Neural crest cell (in vitro differentiated cells): ENCODE measurements around the gene DLST. TPM values are rescaled to one million over a fixed set of nuclear protein-coding genes. Genes with fewer than 3 reads are reported as not detected.

Source experiments
- DNase-seq: peaks from one replicate; pipeline ENCODE4 v3.0.0; 2021; ENCODE audit warnings: low read depth, mixed read lengths, low spot score
- H3K27ac Mint-ChIP-seq: one replicate; pipeline ENCODE4 v1.8.0; 2021; ENCODE audit warnings: mild to moderate bottlenecking, mixed read lengths; ENCODE audit not compliant: unreplicated experiment
- H3K27me3 Mint-ChIP-seq: 2 replicates; pipeline ENCODE4 v1.8.0; 2021; ENCODE audit warnings: low read depth, mild to moderate bottlenecking, mixed read lengths
- H3K36me3 Mint-ChIP-seq: 2 replicates; pipeline ENCODE4 v1.8.0; 2021; ENCODE audit warnings: low read depth, mild to moderate bottlenecking, mixed read lengths
- H3K4me1 Mint-ChIP-seq: 2 replicates; pipeline ENCODE4 v1.8.0; 2021; ENCODE audit warnings: mixed read lengths
- H3K4me3 Mint-ChIP-seq: one replicate; pipeline ENCODE4 v1.8.0; 2021; ENCODE audit warnings: mild to moderate bottlenecking, mixed read lengths
- H3K9me3 Mint-ChIP-seq: 2 replicates; pipeline ENCODE4 v1.8.0; 2021; ENCODE audit warnings: mixed read lengths
- CTCF ChIP-seq: fragments of 200-600 bp; sonication (generic); conservative IDR thresholded peaks from 2 replicates; pipeline ENCODE4 v1.5.0; 2021; ENCODE audit warnings: antibody characterized with exemption, mild to moderate bottlenecking
- total RNA-seq: library from RNA; stranded (reverse); gene quantifications from 2 replicates; pipeline ENCODE4 v1.2.1, GENCODE V29; 2021

The DLST gene
- total RNA-seq, 1 donor from 2014 or later, result 97.4 TPM

- Mint-ChIP-seq H3K9me3 (no peaks in the 10 kb centered on the region), H3K36me3 (no peaks in the 10 kb centered on the region), H3K27me3 (no peaks in the 10 kb centered on the region), H3K4me3 (no peak overlapping the region), H3K27ac (no peak overlapping the region), H3K4me1 (peaks cover 8% of the 10 kb centered on the region)
- DNase-seq, result no peak
- TF ChIP-seq CTCF, result no peak
These were observed 33.7 kb downstream of the DLST start for GRCh38 chr14:74915426-74915825.

DNA sequence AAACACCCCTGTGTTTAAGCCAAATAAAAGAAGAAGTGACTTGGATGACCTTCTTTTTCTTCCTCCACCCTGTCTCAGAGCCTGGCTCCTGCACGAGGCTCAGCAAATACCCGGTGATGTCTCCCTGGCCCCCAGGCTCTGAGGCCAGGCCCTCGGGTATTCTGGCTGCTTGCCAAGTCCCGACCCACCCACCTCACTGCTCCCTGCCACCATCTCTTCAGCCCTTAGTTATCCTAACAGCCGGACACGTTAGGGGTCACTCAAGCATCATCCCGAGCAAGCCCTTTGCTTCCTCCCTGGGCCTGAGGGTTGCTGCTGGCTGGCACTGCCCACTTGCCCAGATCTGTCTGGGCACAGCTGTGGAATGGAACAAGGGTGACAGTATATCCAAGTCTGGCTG, 34.1 kb downstream of the DLST start:
- H3K36me3 Mint-ChIP-seq, result no peaks in the 10 kb centered on the region
- no peak for DNase-seq
- H3K27me3 Mint-ChIP-seq, result no peaks in the 10 kb centered on the region
- peaks cover 8% of the 10 kb centered on the region for H3K4me1 Mint-ChIP-seq
- no peak overlapping the region for H3K4me3 Mint-ChIP-seq
- no peak for TF ChIP-seq CTCF
- H3K9me3 Mint-ChIP-seq, result no peaks in the 10 kb centered on the region
- no peak overlapping the region for H3K27ac Mint-ChIP-seq

DNA sequence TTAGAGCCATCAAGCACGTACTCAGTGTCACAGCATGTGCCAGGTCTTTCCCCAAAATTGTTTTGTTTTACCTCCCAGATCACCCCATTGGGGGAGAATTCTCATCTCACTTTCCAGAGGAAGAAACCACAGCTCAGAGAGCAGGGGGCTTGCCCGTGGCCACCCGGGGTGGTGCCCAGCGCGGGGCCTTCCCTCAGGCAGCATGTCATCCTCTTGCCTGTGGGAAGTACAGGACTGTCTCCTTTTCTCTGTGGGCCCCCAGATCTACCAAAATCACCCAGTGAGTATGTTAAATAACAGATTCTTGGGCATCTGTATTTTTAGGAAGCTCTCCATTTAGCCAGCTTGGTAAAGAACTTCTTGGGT, 35.4 kb downstream of the DLST start:
- H3K36me3 Mint-ChIP-seq, result no peaks in the 10 kb centered on the region
- H3K9me3 Mint-ChIP-seq, result no peaks in the 10 kb centered on the region
- no peak for TF ChIP-seq CTCF
- H3K27ac Mint-ChIP-seq, result peak overlapping the region; percentile 79
- DNase-seq, result no peak
- peaks cover 9% of the 10 kb centered on the region for H3K4me1 Mint-ChIP-seq
- no peaks in the 10 kb centered on the region for H3K27me3 Mint-ChIP-seq
- H3K4me3 Mint-ChIP-seq, result peak overlapping the region; percentile 49

- H3K27me3 Mint-ChIP-seq, result no peaks in the 10 kb centered on the region
- TF ChIP-seq CTCF, result no peak
- no peak for DNase-seq
- peak overlapping the region; percentile 79 for H3K27ac Mint-ChIP-seq
- H3K9me3 Mint-ChIP-seq, result no peaks in the 10 kb centered on the region
- no peaks in the 10 kb centered on the region for H3K36me3 Mint-ChIP-seq
- H3K4me1 Mint-ChIP-seq, result peaks cover 14% of the 10 kb centered on the region
- peak overlapping the region; percentile 49 for H3K4me3 Mint-ChIP-seq
These were observed 35.9 kb downstream of the DLST start for GRCh38 chr14:74917646-74918081.

DNA sequence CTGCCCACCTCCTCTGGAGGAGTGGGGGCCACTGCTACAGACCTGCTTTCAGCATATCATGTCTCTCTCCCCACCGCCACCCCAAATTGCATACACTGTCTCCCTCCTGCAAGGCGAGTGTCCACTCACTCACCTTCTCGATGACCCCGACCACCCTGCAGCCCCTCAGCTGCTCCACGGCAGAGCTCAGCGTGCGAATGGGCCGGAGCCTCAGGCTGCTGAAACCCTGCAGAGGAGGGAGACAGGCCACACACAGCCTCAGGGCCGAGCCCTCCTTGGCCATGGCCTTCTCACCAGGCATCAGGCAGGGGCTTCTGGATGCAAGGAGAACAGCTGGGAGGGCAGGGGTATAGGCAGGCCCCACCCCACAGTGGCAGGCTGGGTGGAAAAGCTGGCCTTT, 36.7 kb downstream of the DLST start:
- Mint-ChIP-seq H3K9me3 (no peaks in the 10 kb centered on the region), H3K4me3 (no peak overlapping the region), H3K27me3 (peaks cover under 1% of the 10 kb centered on the region), H3K27ac (no peak overlapping the region), H3K4me1 (peaks cover 14% of the 10 kb centered on the region), H3K36me3 (no peaks in the 10 kb centered on the region)
- TF ChIP-seq CTCF, result no peak
- DNase-seq, result no peak
